GM23248 (cell line): ENCODE results near the gene GCA. TPM values are rescaled to one million over a fixed set of nuclear protein-coding genes. Genes with fewer than 3 reads are reported as not detected.

Experiments
- DNase-seq: peaks from one replicate; pipeline ENCODE4 v3.0.0-alpha.2; 2015
- H2AFZ ChIP-seq: fragments of 200-600 bp; sonication (generic); 2 replicates; pipeline ENCODE4 v1.6.1; 2016; ENCODE audit warnings: antibody characterized with exemption
- H3F3A ChIP-seq: fragments of 200-600 bp; sonication (generic); 2 replicates; pipeline ENCODE4 v1.6.1; 2016; ENCODE audit warnings: mild to moderate bottlenecking, antibody characterized with exemption, mixed run types; ENCODE audit not compliant: insufficient read depth
- H3K27ac ChIP-seq: fragments of 200-600 bp; sonication (generic); 2 replicates; pipeline ENCODE4 v1.5.1; 2016; ENCODE audit warnings: mild to moderate bottlenecking
- H3K27me3 ChIP-seq: fragments of 200-600 bp; sonication (generic); replicated peaks from 2 replicates; pipeline ENCODE4 v1.6.1; 2016; ENCODE audit warnings: mild to moderate bottlenecking; ENCODE audit not compliant: insufficient read depth
- H3K36me3 ChIP-seq: fragments of 200-600 bp; sonication (generic); 2 replicates; pipeline ENCODE4 v1.6.1; 2016; ENCODE audit warnings: low read depth, mild to moderate bottlenecking
- H3K4me1 ChIP-seq: fragments of 200-600 bp; sonication (generic); 2 replicates; pipeline ENCODE4 v1.6.1; 2016; ENCODE audit warnings: mild to moderate bottlenecking; ENCODE audit not compliant: insufficient read depth
- H3K4me2 ChIP-seq: fragments of 200-600 bp; sonication (generic); one replicate; pipeline ENCODE4 v1.6.1; 2016; ENCODE audit warnings: mild to moderate bottlenecking; ENCODE audit not compliant: unreplicated experiment
- H3K4me3 ChIP-seq: fragments of 200-600 bp; sonication (generic); 2 replicates; pipeline ENCODE4 v1.5.1; 2016; ENCODE audit warnings: mild to moderate bottlenecking
- H3K79me2 ChIP-seq: fragments of 200-600 bp; sonication (generic); 2 replicates; pipeline ENCODE4 v1.6.1; 2016; ENCODE audit warnings: mild to moderate bottlenecking; ENCODE audit not compliant: insufficient read depth
- H3K9ac ChIP-seq: fragments of 200-600 bp; sonication (generic); 2 replicates; pipeline ENCODE4 v1.6.1; 2016; ENCODE audit warnings: mild to moderate bottlenecking
- H3K9me2 ChIP-seq: fragments of 200-600 bp; sonication (generic); 2 replicates; pipeline ENCODE4 v1.6.1; 2016; ENCODE audit warnings: mixed run types, mild to moderate bottlenecking, moderate library complexity; ENCODE audit not compliant: insufficient read depth
- H3K9me3 ChIP-seq: fragments of 200-600 bp; sonication (generic); one replicate; pipeline ENCODE4 v1.6.1; 2017; ENCODE audit warnings: low read depth
- H4K20me1 ChIP-seq: fragments of 200-600 bp; sonication (generic); 2 replicates; pipeline ENCODE4 v1.6.0; 2016; ENCODE audit not compliant: insufficient read depth
- EZH2 ChIP-seq: fragments of 200-600 bp; sonication (generic); IDR thresholded peaks from 2 replicates; pipeline ENCODE4 v1.6.1; 2018; ENCODE audit warnings: antibody characterized with exemption, mild to moderate bottlenecking; ENCODE audit not compliant: insufficient read depth, poor library complexity, severe bottlenecking
- EZH2phosphoT487 ChIP-seq: fragments of 200-600 bp; sonication (generic); IDR thresholded peaks from 2 replicates; pipeline ENCODE4 v1.6.1; 2018; ENCODE audit warnings: antibody characterized with exemption, moderate library complexity, mild to moderate bottlenecking, low read depth; ENCODE audit not compliant: insufficient read depth
- WGBS, 2 experiments: methylation state at CpG; one replicate each; pipeline ENCODE4 v1.1.6; 2015 to 2017; ENCODE audit warnings: low lambda C conversion rate in 2 of 2, low coverage in 1 of 2; ENCODE audit errors: missing lambda C conversion rate in 2 of 2; 5-methylcytosine and 5-hydroxymethylcytosine counted together
- in situ Hi-C: fragments of 300-500 bp; cut with MboI; formaldehyde crosslinking; loops from 2 replicates; pipeline ENCODE4 v1.15.0; 2020
- polyA plus RNA-seq: library from polyadenylated mRNA; unstranded; fragments of >200 nt; fragmentation: Nextera tagmentation; extraction: Ambion mirVana; gene quantifications from 2 replicates; pipeline ENCODE4 v1.2.1, GENCODE V29; 2016
- total RNA-seq: library from RNA; depleted of rRNA; stranded (reverse); fragments of >200 nt; shearing (Covaris generic); gene quantifications from 2 replicates; pipeline ENCODE4 v1.2.3, GENCODE V29; 2014

The GCA gene
- total and polyA plus RNA-seq, 2 experiments from 2014 or later, result 1.6 TPM

GRCh38 chr2:162370931-162371330 is 27.0 kb downstream of the GCA start:
- H4K20me1 ChIP-seq, result no peaks in the 10 kb centered on the region
- H3F3A ChIP-seq, result no peaks in the 10 kb centered on the region
- 46 to 53% methylated on average over 3 of the region's 3 CpGs for WGBS, 2 experiments
- H3K9me2 ChIP-seq, result no peaks in the 10 kb centered on the region
- H3K4me3 ChIP-seq, result no peak overlapping the region
- H3K4me2 ChIP-seq, result no peak overlapping the region
- no peaks in the 10 kb centered on the region for H3K4me1 ChIP-seq
- H3K9me3 ChIP-seq, result no peaks in the 10 kb centered on the region
- no peaks in the 10 kb centered on the region for H3K36me3 ChIP-seq
- no peak for TF ChIP-seq EZH2
- TF ChIP-seq EZH2phosphoT487, result no peak
- peak; percentile 1 for DNase-seq
- H3K27ac ChIP-seq, result no peak overlapping the region
- no peaks in the 10 kb centered on the region for H3K27me3 ChIP-seq
- H3K9ac ChIP-seq, result no peak overlapping the region
- in situ Hi-C loops, result no loop called here
- H2AFZ ChIP-seq, result no peak overlapping the region
- no peaks in the 10 kb centered on the region for H3K79me2 ChIP-seq

- no peaks in the 10 kb centered on the region for H4K20me1 ChIP-seq
- DNase-seq, result no peak
- no peaks in the 10 kb centered on the region for H3K9me2 ChIP-seq
- no peak overlapping the region for H3K4me2 ChIP-seq
- H3K27me3 ChIP-seq, result no peaks in the 10 kb centered on the region
- TF ChIP-seq EZH2phosphoT487 (no peak), EZH2 (no peak)
- no peak overlapping the region for H2AFZ ChIP-seq
- no peak overlapping the region for H3K27ac ChIP-seq
- H3K9ac ChIP-seq, result no peak overlapping the region
- H3K4me3 ChIP-seq, result no peak overlapping the region
- in situ Hi-C loops, result no loop called here
- H3F3A ChIP-seq, result no peaks in the 10 kb centered on the region
- no peaks in the 10 kb centered on the region for H3K4me1 ChIP-seq
- H3K36me3 ChIP-seq, result no peaks in the 10 kb centered on the region
- no peaks in the 10 kb centered on the region for H3K79me2 ChIP-seq
- H3K9me3 ChIP-seq, result no peaks in the 10 kb centered on the region
These were observed 28.9 kb downstream of the GCA start for GRCh38 chr2:162372818-162373217.

GRCh38 chr2:162379719-162380580 is 36.0 kb downstream of the GCA start:
- H3K9me2 ChIP-seq, result no peaks in the 10 kb centered on the region
- H3F3A ChIP-seq, result no peaks in the 10 kb centered on the region
- no peaks in the 10 kb centered on the region for H3K36me3 ChIP-seq
- WGBS, 2 experiments, result 56 to 59% methylated on average over 12 of the region's 12 CpGs
- no peak overlapping the region for H2AFZ ChIP-seq
- no peak overlapping the region for H3K27ac ChIP-seq
- in situ Hi-C loops, result no loop called here
- no peaks in the 10 kb centered on the region for H3K79me2 ChIP-seq
- H3K27me3 ChIP-seq, result no peaks in the 10 kb centered on the region
- no peaks in the 10 kb centered on the region for H3K4me1 ChIP-seq
- H4K20me1 ChIP-seq, result no peaks in the 10 kb centered on the region
- H3K9me3 ChIP-seq, result no peaks in the 10 kb centered on the region
- TF ChIP-seq EZH2phosphoT487 (no peak), EZH2 (no peak)
- H3K9ac ChIP-seq, result no peak overlapping the region
- no peak overlapping the region for H3K4me3 ChIP-seq
- no peak overlapping the region for H3K4me2 ChIP-seq
- DNase-seq, result no peak

GRCh38 chr2:162381851-162382250 is 37.9 kb downstream of the GCA start:
- Histone ChIP-seq H3F3A (no peaks in the 10 kb centered on the region), H3K4me2 (no peak overlapping the region), H3K4me3 (no peak overlapping the region), H3K27me3 (no peaks in the 10 kb centered on the region), H3K9ac (no peak overlapping the region), H3K9me2 (no peaks in the 10 kb centered on the region), H4K20me1 (no peaks in the 10 kb centered on the region), H3K27ac (no peak overlapping the region), H3K9me3 (no peaks in the 10 kb centered on the region), H3K4me1 (no peaks in the 10 kb centered on the region), H2AFZ (no peak overlapping the region), H3K79me2 (no peaks in the 10 kb centered on the region), H3K36me3 (no peaks in the 10 kb centered on the region)
- TF ChIP-seq EZH2, result no peak
- TF ChIP-seq EZH2phosphoT487, result no peak
- in situ Hi-C loops, result no loop called here
- 43 to 44% methylated on average over 4 of the region's 4 CpGs for WGBS, 2 experiments
- no peak for DNase-seq
